Measurements from ENCODE around the gene NOS1AP.

Gene NOS1AP

GRCh38 chr1:162025541-162025940 is 44.0 kb upstream of the NOS1AP start:
- no peak overlapping the region for H3K4me3 ChIP-seq (ENCODE audit: low read length)
- DNase-seq, result no peak
- no peaks in the 10 kb centered on the region for H3K36me3 ChIP-seq (replicated peaks; ENCODE audit: insufficient read depth, low read length)
- no peak overlapping the region for H2AFZ ChIP-seq (ENCODE audit: low read length)
- H3F3A ChIP-seq (ENCODE audit: insufficient read depth, low read length), result no peaks in the 10 kb centered on the region
- TF ChIP-seq CTCF (IDR thresholded peaks at IDR 0.05; ENCODE audit: low read length), result no peak
- no peak for TF ChIP-seq EZH2 (optimal IDR thresholded peaks at IDR 0.05; ENCODE audit: low read depth, low read length)
- no peak for TF ChIP-seq EZH2phosphoT487 (IDR thresholded peaks at IDR 0.05; ENCODE audit: low read length)
- no peaks in the 10 kb centered on the region for H4K20me1 ChIP-seq (ENCODE audit: insufficient read depth, low read length)
- peaks cover 5% of the 10 kb centered on the region; the same call in 1 of the 2 replicates for H3K27me3 ChIP-seq (replicated peaks; ENCODE audit: insufficient read depth, low read length)
- no peak overlapping the region for H3K4me2 ChIP-seq (ENCODE audit: low read depth, low read length)
- H3K27ac ChIP-seq (ENCODE audit: low read length), result no peak overlapping the region
- no peaks in the 10 kb centered on the region for H3K9me2 ChIP-seq (replicated peaks; ENCODE audit: insufficient read depth, low read length)
- no peaks in the 10 kb centered on the region for H3K79me2 ChIP-seq (ENCODE audit: low read length)
- H3K9me3 ChIP-seq (replicated peaks; ENCODE audit: insufficient read depth, low read length), result no peaks in the 10 kb centered on the region
- H3K9ac ChIP-seq (ENCODE audit: low read length), result no peak overlapping the region
- no peaks in the 10 kb centered on the region for H3K4me1 ChIP-seq (ENCODE audit: low read length)

GRCh38 chr1:162026881-162027280 is 42.6 kb upstream of the NOS1AP start:
- no peak overlapping the region for H3K27ac ChIP-seq (ENCODE audit: low read length)
- no peaks in the 10 kb centered on the region for H3F3A ChIP-seq (ENCODE audit: insufficient read depth, low read length)
- no peaks in the 10 kb centered on the region for H3K79me2 ChIP-seq (ENCODE audit: low read length)
- no peaks in the 10 kb centered on the region for H3K4me1 ChIP-seq (ENCODE audit: low read length)
- H3K27me3 ChIP-seq (replicated peaks; ENCODE audit: insufficient read depth, low read length), result peaks cover 5% of the 10 kb centered on the region; the same call in 1 of the 2 replicates
- no peaks in the 10 kb centered on the region for H3K36me3 ChIP-seq (replicated peaks; ENCODE audit: insufficient read depth, low read length)
- H3K9ac ChIP-seq (ENCODE audit: low read length), result no peak overlapping the region
- no peak overlapping the region for H3K4me2 ChIP-seq (ENCODE audit: low read depth, low read length)
- H3K9me3 ChIP-seq (replicated peaks; ENCODE audit: insufficient read depth, low read length), result no peaks in the 10 kb centered on the region
- no peaks in the 10 kb centered on the region for H4K20me1 ChIP-seq (ENCODE audit: insufficient read depth, low read length)
- H3K9me2 ChIP-seq (replicated peaks; ENCODE audit: insufficient read depth, low read length), result no peaks in the 10 kb centered on the region
- no peak for DNase-seq
- TF ChIP-seq EZH2 (optimal IDR thresholded peaks at IDR 0.05; ENCODE audit: low read depth, low read length) (no peak), CTCF (IDR thresholded peaks at IDR 0.05; ENCODE audit: low read length) (no peak), EZH2phosphoT487 (IDR thresholded peaks at IDR 0.05; ENCODE audit: low read length) (no peak)
- no peak overlapping the region for H3K4me3 ChIP-seq (ENCODE audit: low read length)
- H2AFZ ChIP-seq (ENCODE audit: low read length), result no peak overlapping the region

GRCh38 chr1:162028726-162029125 is 40.8 kb upstream of the NOS1AP start:
- H2AFZ ChIP-seq (ENCODE audit: low read length), result no peak overlapping the region
- H3K4me1 ChIP-seq (ENCODE audit: low read length), result no peaks in the 10 kb centered on the region
- no peaks in the 10 kb centered on the region for H3K79me2 ChIP-seq (ENCODE audit: low read length)
- no peaks in the 10 kb centered on the region for H3K9me2 ChIP-seq (replicated peaks; ENCODE audit: insufficient read depth, low read length)
- TF ChIP-seq CTCF (IDR thresholded peaks at IDR 0.05; ENCODE audit: low read length) (no peak), EZH2 (optimal IDR thresholded peaks at IDR 0.05; ENCODE audit: low read depth, low read length) (no peak), EZH2phosphoT487 (IDR thresholded peaks at IDR 0.05; ENCODE audit: low read length) (no peak)
- H3F3A ChIP-seq (ENCODE audit: insufficient read depth, low read length), result no peaks in the 10 kb centered on the region
- H3K36me3 ChIP-seq (replicated peaks; ENCODE audit: insufficient read depth, low read length), result no peaks in the 10 kb centered on the region
- 0 out of 2 replicates have a peak, but pooled peaks cover 5% of the 10 kb centered on the region for H3K27me3 ChIP-seq (replicated peaks; ENCODE audit: insufficient read depth, low read length)
- H4K20me1 ChIP-seq (ENCODE audit: insufficient read depth, low read length), result no peaks in the 10 kb centered on the region
- DNase-seq, result no peak
- no peak overlapping the region for H3K4me2 ChIP-seq (ENCODE audit: low read depth, low read length)
- H3K9ac ChIP-seq (ENCODE audit: low read length), result no peak overlapping the region
- H3K9me3 ChIP-seq (replicated peaks; ENCODE audit: insufficient read depth, low read length), result no peaks in the 10 kb centered on the region
- no peak overlapping the region for H3K27ac ChIP-seq (ENCODE audit: low read length)
- H3K4me3 ChIP-seq (ENCODE audit: low read length), result no peak overlapping the region
